Neutrophil (primary cell): Measurements from ENCODE around the gene PGA5.

Source experiments
- H3K27ac ChIP-seq: fragments of 200-600 bp; sonication (generic); 2 replicates; pipeline ENCODE4 v1.5.1; 2016; ENCODE audit warnings: mild to moderate bottlenecking, moderate library complexity
- H3K27me3 ChIP-seq: fragments of 200-600 bp; sonication (generic); 2 replicates; pipeline ENCODE4 v1.6.0; 2016; ENCODE audit warnings: mild to moderate bottlenecking
- H3K36me3 ChIP-seq: fragments of 200-600 bp; sonication (generic); 2 replicates; pipeline ENCODE4 v1.5.1; 2017
- H3K4me1 ChIP-seq, 2 experiments: fragments of 200-600 bp in 1 of 2; sonication (generic) in 1 of 2; 1 replicate in 1 of 2; 2 replicates in 1 of 2; pipeline versions ENCODE4 v1.5.1 to v1.6.1; 2013 to 2016; ENCODE audit warnings: low read depth in 1 of 2, low read length in 1 of 2, mild to moderate bottlenecking in 1 of 2, moderate library complexity in 1 of 2; ENCODE audit not compliant: control insufficient read depth in 1 of 2, insufficient read depth in 1 of 2
- H3K4me3 ChIP-seq, 2 experiments: fragments of 200-600 bp in 1 of 2; sonication (generic) in 1 of 2; 1 replicate in 1 of 2; 2 replicates in 1 of 2; pipeline ENCODE4 v1.5.1; 2013 to 2016; ENCODE audit warnings: low read depth in 1 of 2, low read length in 1 of 2, mild to moderate bottlenecking in 1 of 2, moderate library complexity in 1 of 2
- H3K9me3 ChIP-seq: fragments of 200-600 bp; sonication (generic); 2 replicates; pipeline ENCODE4 v1.5.1; 2016
- TF ChIP-seq, protein P1 (sequence below): fragments of 200-600 bp; sonication (generic); IDR thresholded peaks from 2 replicates; pipeline ENCODE4 v1.5.1; 2016; ENCODE audit warnings: antibody characterized with exemption

PGA5 gene

DNA sequence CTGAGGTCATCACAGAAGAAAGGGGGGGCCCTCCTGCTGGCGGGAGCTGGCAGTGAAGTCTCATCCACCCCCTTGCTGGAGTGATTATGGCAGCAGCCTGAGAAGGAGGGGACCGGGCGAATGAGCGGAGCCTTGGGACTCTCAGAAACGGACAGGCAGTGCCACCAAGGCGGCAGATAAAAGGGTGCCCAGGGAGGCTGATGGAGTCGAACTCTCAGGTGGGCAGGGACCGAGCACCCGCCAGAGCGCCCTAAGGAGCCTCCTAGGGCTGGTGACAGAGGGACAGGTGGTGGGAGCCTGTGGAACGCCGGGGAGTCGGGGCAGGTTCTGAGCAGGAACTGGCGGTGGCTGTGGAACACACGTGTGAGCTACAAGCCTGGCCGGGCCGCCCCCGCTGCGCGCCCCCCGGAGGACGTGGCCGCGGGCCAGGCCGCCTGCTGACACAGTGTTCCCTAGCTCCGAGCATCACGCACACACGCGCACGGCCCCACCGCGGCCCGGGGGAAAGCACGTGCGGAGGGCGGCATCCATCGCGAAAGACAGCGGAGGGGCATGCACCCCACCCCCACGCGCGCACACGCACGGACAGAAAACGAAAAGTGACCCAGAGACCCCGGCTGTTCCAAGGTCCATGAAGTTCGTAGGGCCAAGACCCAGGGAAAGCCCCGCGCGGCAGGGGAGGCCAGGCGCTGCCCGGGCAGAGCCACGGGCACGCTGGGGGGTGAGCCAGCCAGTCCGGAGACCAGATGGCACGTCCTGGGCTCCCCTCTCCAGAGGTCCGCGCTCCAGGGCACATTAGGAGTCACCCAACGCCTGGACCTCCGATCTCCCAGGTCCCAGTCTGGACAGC lies 53.1 kb downstream of the PGA5 start:
- TF ChIP-seq, protein P1, sequence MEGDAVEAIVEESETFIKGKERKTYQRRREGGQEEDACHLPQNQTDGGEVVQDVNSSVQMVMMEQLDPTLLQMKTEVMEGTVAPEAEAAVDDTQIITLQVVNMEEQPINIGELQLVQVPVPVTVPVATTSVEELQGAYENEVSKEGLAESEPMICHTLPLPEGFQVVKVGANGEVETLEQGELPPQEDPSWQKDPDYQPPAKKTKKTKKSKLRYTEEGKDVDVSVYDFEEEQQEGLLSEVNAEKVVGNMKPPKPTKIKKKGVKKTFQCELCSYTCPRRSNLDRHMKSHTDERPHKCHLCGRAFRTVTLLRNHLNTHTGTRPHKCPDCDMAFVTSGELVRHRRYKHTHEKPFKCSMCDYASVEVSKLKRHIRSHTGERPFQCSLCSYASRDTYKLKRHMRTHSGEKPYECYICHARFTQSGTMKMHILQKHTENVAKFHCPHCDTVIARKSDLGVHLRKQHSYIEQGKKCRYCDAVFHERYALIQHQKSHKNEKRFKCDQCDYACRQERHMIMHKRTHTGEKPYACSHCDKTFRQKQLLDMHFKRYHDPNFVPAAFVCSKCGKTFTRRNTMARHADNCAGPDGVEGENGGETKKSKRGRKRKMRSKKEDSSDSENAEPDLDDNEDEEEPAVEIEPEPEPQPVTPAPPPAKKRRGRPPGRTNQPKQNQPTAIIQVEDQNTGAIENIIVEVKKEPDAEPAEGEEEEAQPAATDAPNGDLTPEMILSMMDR: no peak
- H3K27ac ChIP-seq: no peak overlapping the region
- peaks cover 11% of the 10 kb centered on the region for H3K36me3 ChIP-seq
- H3K4me3 ChIP-seq: peak overlapping the region in 1 of 2 experiments; percentile 18
- H3K27me3 ChIP-seq: peaks cover 64% of the 10 kb centered on the region
- peaks cover 24 to 26% of the 10 kb centered on the region in 2 experiments for H3K4me1 ChIP-seq
- no peaks in the 10 kb centered on the region for H3K9me3 ChIP-seq

DNA sequence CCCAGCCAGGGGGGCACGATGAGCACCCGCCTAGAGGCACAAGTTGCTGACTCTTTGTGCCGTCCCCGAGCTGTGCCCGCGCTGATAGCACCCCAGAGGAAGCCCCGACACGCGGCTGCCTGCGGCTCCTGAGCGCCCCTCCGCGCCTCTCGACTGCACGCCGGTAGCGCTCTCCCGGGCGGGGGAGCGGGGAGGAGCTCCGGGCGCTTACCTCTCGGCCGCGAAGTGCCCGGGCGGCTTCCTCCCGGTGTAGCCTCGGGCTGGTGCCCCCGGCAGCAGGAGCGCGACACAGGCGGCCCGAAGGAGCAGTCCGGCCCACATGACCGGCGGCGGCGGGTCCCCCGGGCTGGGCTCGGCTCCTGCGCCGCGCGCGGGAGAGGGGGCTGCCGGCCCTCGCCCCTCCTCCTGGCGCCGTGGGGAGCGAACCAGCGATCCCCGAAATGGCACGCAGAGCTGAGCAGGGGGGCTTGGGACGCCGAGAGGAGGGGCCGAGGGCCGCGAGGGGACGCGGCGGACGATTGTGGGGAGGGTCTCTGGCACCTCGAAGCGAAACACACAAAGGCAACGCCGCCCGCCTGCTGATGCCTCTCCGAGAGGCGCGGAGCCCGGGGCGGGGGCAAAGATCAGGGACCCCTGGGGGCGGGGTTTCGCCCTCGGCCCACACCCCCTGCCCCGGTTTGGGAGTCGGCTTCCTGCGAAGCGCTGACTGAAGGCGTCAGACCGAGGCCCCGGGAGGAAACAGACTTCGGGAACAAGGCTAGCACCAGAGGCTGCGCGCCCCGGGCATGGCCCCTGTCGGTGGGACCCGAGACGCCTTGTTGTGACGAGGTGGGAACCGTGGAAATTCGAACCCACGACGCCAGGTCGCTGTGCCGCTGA lies 54.0 kb downstream of the PGA5 start, which contains the start of gene VWCE:
Gene VWCE, minus strand, starts transcription at position 600 of the 879 bp plus-strand sequence. Its CDS starts 279 bp downstream, at position 321.
- Histone ChIP-seq H3K27ac (no peak within 1 kb of the TSS), H3K4me1 (peaks cover 24 to 26% of the 10 kb centered on the region in 2 experiments), H3K4me3 (peak within 1 kb of the TSS in 1 of 2 experiments; percentile 18), H3K27me3 (peaks cover 61% of the 10 kb centered on the region), H3K36me3 (peaks cover 19% of the 10 kb centered on the region), H3K9me3 (no peaks in the 10 kb centered on the region)
- TF ChIP-seq, protein P1: no peak

DNA sequence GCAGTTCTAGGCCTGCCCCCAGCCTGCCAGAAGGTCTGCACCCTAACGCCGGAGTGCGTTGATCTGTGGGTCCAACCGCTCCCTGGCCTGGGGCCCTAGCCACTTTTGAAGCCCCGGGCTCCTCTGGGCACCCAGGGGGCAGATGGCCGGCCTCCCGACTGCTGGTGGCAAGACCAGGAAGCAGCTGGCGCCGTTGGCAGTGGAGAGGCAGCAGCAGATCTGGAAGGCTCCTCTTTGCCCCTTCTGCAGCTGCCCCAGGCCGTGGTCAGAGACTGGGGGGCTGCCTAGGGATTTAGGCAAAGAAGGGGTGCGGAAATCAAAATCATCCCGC lies 54.6 kb downstream of the PGA5 start:
- H3K36me3 ChIP-seq: peaks cover 25% of the 10 kb centered on the region
- no peaks in the 10 kb centered on the region for H3K9me3 ChIP-seq
- H3K4me3 ChIP-seq: no peak overlapping the region
- H3K27me3 ChIP-seq: peaks cover 58% of the 10 kb centered on the region
- peaks cover 24 to 26% of the 10 kb centered on the region in 2 experiments for H3K4me1 ChIP-seq
- TF ChIP-seq, protein P1: no peak
- no peak overlapping the region for H3K27ac ChIP-seq

DNA sequence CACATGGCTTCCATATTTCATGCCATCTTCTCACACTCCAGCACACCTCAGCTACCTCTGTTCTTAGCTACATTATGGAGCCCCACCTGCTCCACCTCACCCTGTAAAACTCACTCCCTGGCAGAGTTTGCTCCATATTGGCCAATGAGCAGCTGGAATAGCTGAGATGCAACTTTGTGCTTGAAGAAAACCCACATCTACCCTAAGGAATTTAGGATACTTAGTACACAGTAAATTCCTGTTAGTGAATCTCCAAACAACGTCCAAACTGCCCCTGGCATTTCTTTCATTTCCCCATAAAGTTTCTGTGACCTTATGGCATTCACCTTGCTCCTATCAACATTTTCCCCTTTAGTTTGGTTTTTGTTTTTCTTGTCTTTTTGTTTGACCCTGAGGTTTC lies 56.4 kb downstream of the PGA5 start:
- peaks cover 42% of the 10 kb centered on the region for H3K27me3 ChIP-seq
- TF ChIP-seq, protein P1: no peak
- H3K4me1 ChIP-seq: peaks cover 24 to 26% of the 10 kb centered on the region in 2 experiments
- peaks cover 43% of the 10 kb centered on the region for H3K36me3 ChIP-seq
- H3K4me3 ChIP-seq: no peak overlapping the region
- H3K9me3 ChIP-seq: no peaks in the 10 kb centered on the region
- H3K27ac ChIP-seq: no peak overlapping the region

DNA sequence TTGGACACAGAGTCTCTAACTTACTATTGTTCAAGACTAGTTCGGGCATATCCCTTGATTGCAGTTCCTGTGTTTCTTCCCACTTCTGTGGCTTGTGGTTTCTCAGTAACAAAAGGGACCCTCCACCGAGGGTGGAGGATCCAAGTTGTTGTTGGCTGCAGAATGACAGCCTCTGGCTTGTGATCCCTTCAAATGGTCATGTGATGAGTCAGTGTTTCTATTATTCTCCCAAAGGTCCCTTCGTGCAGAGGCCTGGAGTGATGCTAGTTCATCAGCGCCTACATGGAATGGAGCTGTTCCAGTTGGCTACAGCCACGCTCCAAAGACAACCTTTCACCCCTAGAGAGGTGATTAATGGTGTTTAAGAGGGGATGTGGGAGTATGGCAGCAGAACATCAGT lies 56.8 kb downstream of the PGA5 start:
- no peaks in the 10 kb centered on the region for H3K9me3 ChIP-seq
- H3K4me1 ChIP-seq: peaks cover 24 to 26% of the 10 kb centered on the region in 2 experiments
- peaks cover 38% of the 10 kb centered on the region for H3K27me3 ChIP-seq
- no peak overlapping the region for H3K4me3 ChIP-seq
- peaks cover 47% of the 10 kb centered on the region for H3K36me3 ChIP-seq
- H3K27ac ChIP-seq: no peak overlapping the region
- TF ChIP-seq, protein P1: no peak
